Liver (tissue), 3 donors: ENCODE data around the gene ADCY7.

ENCODE experiments used
- EGR1 ChIP-seq, 2 donors: IDR thresholded peaks; 2 replicates each; pipeline ENCODE4 v1.6.1; 2016 to 2018; ENCODE audit warnings: antibody characterized with exemption in 2 of 2, low read depth in 2 of 2
- FOXA1 ChIP-seq: IDR thresholded peaks from 2 replicates; pipeline ENCODE4 v1.6.1; 2016; ENCODE audit warnings: antibody characterized with exemption
- JUND ChIP-seq, 2 donors: IDR thresholded peaks; 2 replicates each; pipeline ENCODE4 v1.6.1; 2016; ENCODE audit warnings: antibody characterized with exemption in 2 of 2
- MAX ChIP-seq: IDR thresholded peaks from 2 replicates; pipeline ENCODE4 v1.6.1; 2016; ENCODE audit warnings: antibody characterized with exemption
- NR2F2 ChIP-seq: IDR thresholded peaks from 2 replicates; pipeline ENCODE4 v1.6.1; 2016; ENCODE audit warnings: antibody characterized with exemption
- REST ChIP-seq: IDR thresholded peaks from 2 replicates; pipeline ENCODE4 v1.6.1; 2016; ENCODE audit warnings: antibody characterized with exemption, mild to moderate bottlenecking
- TAF1 ChIP-seq: conservative IDR thresholded peaks from 2 replicates; pipeline ENCODE4 v1.6.1; 2016; ENCODE audit warnings: antibody characterized with exemption, mild to moderate bottlenecking
- TF ChIP-seq, protein P1 (sequence below): fragments of 150-350 bp; IDR thresholded peaks from 2 replicates; pipeline ENCODE4 v1.5.1; 2017; ENCODE audit warnings: improper control_type of control experiment, low read depth, low read length; ENCODE audit not compliant: missing input control
- TF ChIP-seq, protein P2 (sequence below): IDR thresholded peaks from 2 replicates; pipeline ENCODE4 v1.6.1; 2016; ENCODE audit warnings: antibody characterized with exemption
- donor health status: healthy.
- donor health status: healthy.

DNA sequence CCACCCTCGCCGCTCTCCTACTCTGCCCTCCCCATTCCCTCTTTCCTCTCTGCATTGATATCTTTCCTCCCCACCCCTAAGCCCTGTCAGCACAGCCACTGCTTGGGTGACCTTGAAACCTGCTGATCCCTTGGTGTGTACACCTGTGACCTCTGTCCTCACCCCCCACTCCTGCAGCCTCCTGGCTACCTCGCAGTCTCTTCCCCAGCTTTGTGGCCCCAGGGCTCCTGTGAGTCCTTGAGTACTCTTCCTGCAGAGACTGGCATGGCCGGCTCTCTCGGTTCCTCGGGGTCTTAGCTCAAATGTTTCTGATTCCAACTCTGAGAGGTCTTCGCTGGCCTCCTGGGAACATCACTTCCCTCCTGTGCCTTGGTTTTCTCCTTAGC lies 31.7 kb downstream of the ADCY7 start:
- TF ChIP-seq MAX: no peak
- TF ChIP-seq, protein P1, sequence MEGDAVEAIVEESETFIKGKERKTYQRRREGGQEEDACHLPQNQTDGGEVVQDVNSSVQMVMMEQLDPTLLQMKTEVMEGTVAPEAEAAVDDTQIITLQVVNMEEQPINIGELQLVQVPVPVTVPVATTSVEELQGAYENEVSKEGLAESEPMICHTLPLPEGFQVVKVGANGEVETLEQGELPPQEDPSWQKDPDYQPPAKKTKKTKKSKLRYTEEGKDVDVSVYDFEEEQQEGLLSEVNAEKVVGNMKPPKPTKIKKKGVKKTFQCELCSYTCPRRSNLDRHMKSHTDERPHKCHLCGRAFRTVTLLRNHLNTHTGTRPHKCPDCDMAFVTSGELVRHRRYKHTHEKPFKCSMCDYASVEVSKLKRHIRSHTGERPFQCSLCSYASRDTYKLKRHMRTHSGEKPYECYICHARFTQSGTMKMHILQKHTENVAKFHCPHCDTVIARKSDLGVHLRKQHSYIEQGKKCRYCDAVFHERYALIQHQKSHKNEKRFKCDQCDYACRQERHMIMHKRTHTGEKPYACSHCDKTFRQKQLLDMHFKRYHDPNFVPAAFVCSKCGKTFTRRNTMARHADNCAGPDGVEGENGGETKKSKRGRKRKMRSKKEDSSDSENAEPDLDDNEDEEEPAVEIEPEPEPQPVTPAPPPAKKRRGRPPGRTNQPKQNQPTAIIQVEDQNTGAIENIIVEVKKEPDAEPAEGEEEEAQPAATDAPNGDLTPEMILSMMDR: no peak
- no peak for TF ChIP-seq TAF1
- no peak for TF ChIP-seq EGR1 (IDR thresholded peaks at IDR 0.05; ENCODE audit: low read depth in 2 of 2)
- TF ChIP-seq REST: no peak
- no peak for TF ChIP-seq NR2F2
- TF ChIP-seq, protein P2, sequence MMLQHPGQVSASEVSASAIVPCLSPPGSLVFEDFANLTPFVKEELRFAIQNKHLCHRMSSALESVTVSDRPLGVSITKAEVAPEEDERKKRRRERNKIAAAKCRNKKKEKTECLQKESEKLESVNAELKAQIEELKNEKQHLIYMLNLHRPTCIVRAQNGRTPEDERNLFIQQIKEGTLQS: no peak
- TF ChIP-seq JUND (IDR thresholded peaks at IDR 0.05): no peak
- no peak for TF ChIP-seq FOXA1
